Brain microvascular endothelial cell (primary cell): ENCODE data around the gene EXTL1.

Experiments used
- DNase-seq: peaks from one replicate; pipeline ENCODE4 v3.0.0-alpha.2; 2020
- H3K27ac ChIP-seq: fragments of 250-450 bp; sonication (Bioruptor Pico); 2 replicates; pipeline ENCODE4 v1.5.1; 2020; ENCODE audit warnings: mild to moderate bottlenecking, moderate library complexity
- H3K27me3 ChIP-seq: fragments of 250-450 bp; sonication (Bioruptor Pico); replicated peaks from 2 replicates; pipeline ENCODE4 v1.5.1; 2020; ENCODE audit warnings: mild to moderate bottlenecking
- H3K36me3 ChIP-seq: fragments of 250-450 bp; sonication (Bioruptor Pico); replicated peaks from 2 replicates; pipeline ENCODE4 v1.5.1; 2020; ENCODE audit warnings: mild to moderate bottlenecking
- H3K4me3 ChIP-seq: 2 replicates; pipeline ENCODE4 v1.5.1; 2011; ENCODE audit warnings: low read depth, mild to moderate bottlenecking, control low read depth, low read length, moderate library complexity
- in situ Hi-C: cut with HindIII; loops from 2 replicates; pipeline ENCODE4 v1.10.0; 2017; ENCODE audit warnings: low sequenced_read_pairs, low pct_ligation_motif_present
- TF ChIP-seq, protein P1 (sequence below): IDR thresholded peaks from 2 replicates; pipeline ENCODE4 v1.5.1; 2011; ENCODE audit warnings: low read depth, mild to moderate bottlenecking, moderate library complexity, low read length, control low read depth, inconsistent platforms; ENCODE audit errors: missing control alignments

EXTL1 gene

DNA sequence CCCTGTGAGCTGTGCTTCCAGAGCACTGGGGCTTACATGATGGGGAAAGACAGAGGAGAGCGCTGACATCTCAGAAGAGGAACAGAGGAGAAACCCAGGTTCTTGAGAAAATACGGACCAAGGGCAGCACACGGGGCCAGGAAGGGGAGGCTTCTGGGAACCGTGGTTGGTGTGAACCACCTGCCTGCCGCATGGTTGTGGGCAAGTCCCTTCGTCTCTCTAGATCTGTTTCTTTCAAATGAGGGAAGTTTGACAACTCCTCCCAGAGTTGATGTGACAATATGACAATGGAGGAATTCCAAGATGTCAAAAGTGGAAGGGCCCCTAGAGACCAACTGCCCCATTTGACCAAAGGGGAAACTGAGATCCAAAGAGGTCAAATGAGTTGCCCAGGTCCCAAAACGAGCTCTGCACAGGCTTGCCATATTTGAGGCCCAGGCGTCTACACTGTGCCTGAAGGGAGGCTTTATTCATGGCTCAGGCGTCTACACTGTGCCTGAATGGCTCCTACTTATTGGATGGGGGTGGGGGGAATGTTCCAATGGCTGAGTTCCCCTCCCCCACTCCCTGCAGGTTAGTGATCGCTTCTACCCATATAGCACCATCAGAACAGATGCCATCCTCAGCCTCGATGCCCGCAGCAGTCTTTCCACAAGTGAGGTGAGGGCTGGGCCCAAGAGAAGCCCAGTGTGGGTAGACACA, 11.2 kb downstream of the EXTL1 start:
- in situ Hi-C loops: no loop called here
- no peaks in the 10 kb centered on the region for H3K27me3 ChIP-seq
- no peak overlapping the region for H3K27ac ChIP-seq
- H3K36me3 ChIP-seq: no peaks in the 10 kb centered on the region
- H3K4me3 ChIP-seq: no peak overlapping the region
- TF ChIP-seq, protein P1, sequence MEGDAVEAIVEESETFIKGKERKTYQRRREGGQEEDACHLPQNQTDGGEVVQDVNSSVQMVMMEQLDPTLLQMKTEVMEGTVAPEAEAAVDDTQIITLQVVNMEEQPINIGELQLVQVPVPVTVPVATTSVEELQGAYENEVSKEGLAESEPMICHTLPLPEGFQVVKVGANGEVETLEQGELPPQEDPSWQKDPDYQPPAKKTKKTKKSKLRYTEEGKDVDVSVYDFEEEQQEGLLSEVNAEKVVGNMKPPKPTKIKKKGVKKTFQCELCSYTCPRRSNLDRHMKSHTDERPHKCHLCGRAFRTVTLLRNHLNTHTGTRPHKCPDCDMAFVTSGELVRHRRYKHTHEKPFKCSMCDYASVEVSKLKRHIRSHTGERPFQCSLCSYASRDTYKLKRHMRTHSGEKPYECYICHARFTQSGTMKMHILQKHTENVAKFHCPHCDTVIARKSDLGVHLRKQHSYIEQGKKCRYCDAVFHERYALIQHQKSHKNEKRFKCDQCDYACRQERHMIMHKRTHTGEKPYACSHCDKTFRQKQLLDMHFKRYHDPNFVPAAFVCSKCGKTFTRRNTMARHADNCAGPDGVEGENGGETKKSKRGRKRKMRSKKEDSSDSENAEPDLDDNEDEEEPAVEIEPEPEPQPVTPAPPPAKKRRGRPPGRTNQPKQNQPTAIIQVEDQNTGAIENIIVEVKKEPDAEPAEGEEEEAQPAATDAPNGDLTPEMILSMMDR: no peak
- no peak for DNase-seq

DNA sequence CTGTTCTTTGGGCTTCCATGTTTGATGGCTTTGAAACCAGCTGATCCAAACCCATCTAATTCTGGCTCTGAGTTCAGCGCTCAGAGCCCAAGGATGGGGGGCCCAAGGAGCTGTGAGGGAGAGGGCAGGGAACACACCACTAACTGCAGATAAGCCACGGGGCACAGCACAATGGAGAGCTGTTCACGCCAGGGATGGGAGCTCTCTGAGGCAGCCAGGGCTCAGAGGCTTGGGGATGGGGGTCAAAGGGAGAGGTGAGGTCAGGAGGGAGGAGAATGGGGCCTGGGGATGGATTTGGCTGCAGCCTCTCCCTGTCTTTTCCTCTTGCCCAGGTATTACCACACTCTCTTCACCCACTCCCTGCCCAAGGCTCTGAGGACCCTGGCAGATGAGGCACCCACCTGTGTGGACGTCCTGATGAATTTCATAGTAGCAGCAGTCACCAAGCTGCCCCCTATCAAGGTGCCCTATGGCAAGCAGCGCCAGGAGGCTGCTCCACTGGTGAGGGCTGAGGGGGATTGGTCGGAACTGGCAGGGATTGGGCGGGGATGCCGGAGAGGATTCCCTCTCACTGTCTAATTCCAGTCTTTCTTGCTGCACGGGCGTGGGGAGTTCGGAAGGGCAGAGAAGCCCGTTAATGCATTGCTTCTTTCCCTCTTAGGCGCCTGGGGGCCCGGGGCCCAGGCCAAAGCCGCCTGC, 13.1 kb downstream of the EXTL1 start:
- in situ Hi-C loops: no loop called here
- Histone ChIP-seq H3K27ac (no peak overlapping the region), H3K4me3 (peak overlapping the region; percentile 77), H3K36me3 (no peaks in the 10 kb centered on the region), H3K27me3 (no peaks in the 10 kb centered on the region)
- TF ChIP-seq, protein P1: no peak
- DNase-seq: no peak

DNA sequence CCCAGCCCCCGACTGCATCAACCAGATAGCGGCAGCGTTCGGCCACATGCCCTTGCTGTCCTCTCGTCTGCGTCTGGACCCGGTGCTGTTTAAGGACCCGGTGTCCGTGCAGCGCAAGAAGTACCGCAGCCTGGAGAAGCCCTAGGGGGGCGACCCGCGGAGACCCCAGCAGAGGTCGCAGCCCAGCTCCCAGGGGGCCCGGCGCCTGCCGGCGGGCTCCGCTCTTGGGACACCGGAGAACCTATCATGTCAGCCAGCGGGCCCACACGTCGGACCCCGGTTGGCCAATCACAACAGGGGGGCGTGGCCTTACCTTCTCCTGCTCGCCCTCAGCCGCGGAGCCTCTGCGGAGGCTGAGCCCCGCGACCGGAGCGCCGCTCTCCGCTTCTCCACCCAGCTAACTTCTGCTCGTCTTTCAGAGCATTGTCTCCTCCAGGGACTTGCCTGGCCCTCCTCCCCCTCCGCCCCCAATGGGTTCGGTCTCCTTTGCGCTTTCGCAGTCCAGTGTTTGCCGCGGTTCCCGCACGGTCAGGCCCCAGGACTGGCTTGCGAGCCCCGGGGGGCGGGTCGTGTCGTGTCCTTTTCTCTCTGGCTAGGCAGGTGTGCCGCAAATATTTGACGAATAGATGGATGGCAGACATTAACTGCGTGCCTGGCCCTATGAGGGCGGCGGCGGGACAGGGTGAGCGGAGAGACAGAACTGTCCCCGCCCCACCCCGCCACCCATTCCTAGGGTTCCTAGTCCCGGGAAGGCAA, 13.8 kb downstream of the EXTL1 start:
- H3K27ac ChIP-seq: peak overlapping the region; percentile 12
- no peaks in the 10 kb centered on the region for H3K36me3 ChIP-seq

DNA sequence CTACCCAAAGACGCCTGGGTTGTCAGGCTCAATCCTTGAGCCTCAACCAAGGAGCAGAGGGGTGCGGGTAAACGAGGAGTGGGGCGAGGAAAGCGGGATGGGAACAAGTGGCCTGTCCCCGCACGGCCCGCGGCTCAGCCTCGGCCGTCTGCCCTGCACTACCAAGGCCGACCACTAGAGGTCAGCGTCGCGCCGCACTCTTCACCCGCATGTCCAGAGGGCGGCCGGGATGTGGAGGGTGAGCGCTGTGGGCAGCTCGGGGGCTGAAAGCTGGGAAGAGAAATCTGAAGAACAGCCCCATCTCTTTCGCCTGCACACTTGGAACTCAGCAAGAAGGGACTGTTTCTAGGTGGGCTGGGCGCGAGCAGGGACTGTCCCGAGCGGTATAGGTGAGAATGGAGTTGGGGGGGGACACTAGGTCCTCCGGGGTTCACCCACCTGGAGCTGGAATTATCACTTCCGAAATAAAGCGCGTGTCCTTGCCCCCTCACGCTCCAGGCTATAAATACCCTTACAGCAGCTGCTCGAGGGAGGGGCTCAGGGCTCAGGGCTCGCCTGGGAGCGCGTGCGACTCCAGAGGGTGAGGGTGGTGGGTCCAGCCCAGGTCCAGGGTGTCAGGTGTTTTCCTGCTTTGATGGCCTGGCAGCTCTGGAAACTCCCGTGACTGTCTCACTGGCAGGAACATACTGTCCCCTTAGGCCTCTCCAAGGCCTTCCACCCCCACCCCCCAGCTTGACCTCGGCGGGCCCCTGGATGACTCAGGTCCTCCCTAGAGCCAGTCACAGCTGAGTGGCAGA, 14.6 kb downstream of the EXTL1 start:
- in situ Hi-C loops: no loop called here
- H3K4me3 ChIP-seq: peak overlapping the region; percentile 77
- no peaks in the 10 kb centered on the region for H3K27me3 ChIP-seq
- DNase-seq: peak; percentile 48
- TF ChIP-seq, protein P1: peak; percentile 98
- H3K27ac ChIP-seq: no peak overlapping the region
- H3K36me3 ChIP-seq: no peaks in the 10 kb centered on the region

More for the DNA sequence above, 13.8 kb downstream of the EXTL1 start:
- TF ChIP-seq, protein P1: no peak
- in situ Hi-C loops: no loop called here
- H3K4me3 ChIP-seq: peak overlapping the region; percentile 77
- no peaks in the 10 kb centered on the region for H3K27me3 ChIP-seq
- peak; percentile 92 for DNase-seq

DNA sequence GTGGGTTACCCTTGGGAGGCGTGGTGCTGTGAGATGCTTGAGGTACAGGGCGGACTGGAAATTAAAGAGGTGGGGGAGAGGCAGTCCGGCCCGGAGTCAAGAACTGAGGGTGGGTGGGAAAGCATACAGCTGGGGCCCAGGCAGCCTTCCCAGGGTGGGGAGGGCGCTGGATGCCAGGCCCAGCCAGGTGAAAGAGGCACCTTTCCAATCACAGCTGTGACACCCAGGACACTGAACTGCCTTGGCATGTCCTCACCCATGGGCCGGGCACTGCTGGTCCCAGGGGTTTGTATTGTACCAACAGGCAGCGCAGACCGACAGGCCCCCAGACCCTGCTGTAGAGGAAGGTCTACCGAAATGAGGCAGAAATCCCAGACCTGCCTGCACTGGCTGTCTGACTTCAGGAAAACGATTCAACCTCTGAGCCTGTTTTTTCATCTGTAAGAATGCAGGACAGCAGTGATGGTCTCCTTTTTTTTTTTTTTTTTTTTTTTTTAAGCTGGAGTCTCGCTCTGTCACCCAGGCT, 15.2 kb downstream of the EXTL1 start:
- H3K27me3 ChIP-seq: peaks cover 2% of the 10 kb centered on the region
- TF ChIP-seq, protein P1: no peak

More for the DNA sequence above, 15.2 kb downstream of the EXTL1 start:
- Histone ChIP-seq H3K27ac (no peak overlapping the region), H3K4me3 (no peak overlapping the region), H3K36me3 (no peaks in the 10 kb centered on the region)
- DNase-seq: no peak
- in situ Hi-C loops: no loop called here
